Subcutaneous preadipocyte (primary cell): Measurements from ENCODE around the gene DCLRE1A. TPM values are rescaled to one million over a fixed set of nuclear protein-coding genes. Genes with fewer than 3 reads are reported as not detected.

ENCODE experiments used
- small RNA-seq: library from RNA; depleted of rRNA; stranded (forward); fragments of <200 nt; gene quantifications from one replicate; pipeline ENCODE3, GENCODE V24; 2012
- total RNA-seq: library from RNA; depleted of rRNA; stranded (reverse); fragments of >200 nt; gene quantifications from 2 replicates; pipeline ENCODE4 v1.2.3, GENCODE V29; 2012

DCLRE1A gene
- total RNA-seq = 4.0 and 7.0 TPM in 2 replicates

GRCh38 chr10:113854013-113854760 lies at the start of gene DCLRE1A, which contains the start of gene NHLRC2:
Gene DCLRE1A, minus strand, starts transcription at chr10:113854082. Its CDS starts 900 bp downstream, at chr10:113853182.
Gene NHLRC2, plus strand, starts transcription at chr10:113854661. Its CDS starts 212 bp downstream, at chr10:113854873.

Small RNA genes lying within 50 kb of the gene (small RNA-seq; reads per million reads assigned to genes)
- not detected for gene RF00560

Other genes with a start within 250 kb of the DCLRE1A start
- not detected in 2 replicates for gene NRAP, start 190.0 kb downstream of the DCLRE1A start, total RNA-seq
- gene CASP7, start 174.2 kb downstream of the DCLRE1A start, total RNA-seq = 23.5 and 25.2 TPM in 2 replicates
- gene PLEKHS1, start 102.4 kb downstream of the DCLRE1A start, total RNA-seq = not detected in 2 replicates
- 9.9 and 18.0 TPM in 2 replicates for gene NHLRC2, start 579 bp upstream of the DCLRE1A start, total RNA-seq
- gene ADRB1, start 189.8 kb upstream of the DCLRE1A start, total RNA-seq = not detected in 2 replicates